HCT116 (cell line): ENCODE measurements around the gene GTF2IRD1. TPM values are rescaled to one million over a fixed set of nuclear protein-coding genes. Genes with fewer than 3 reads are reported as not detected.

ENCODE experiments used
- ATAC-seq: fragments of 200-7000 bp; cut with Tn5 transposase; 2 replicates; pipeline ENCODE4 v1.9.1; 2020; ENCODE audit warnings: mild to moderate bottlenecking, moderate library complexity
- BruUV-seq: library from RNA; stranded (reverse); fragments of 400-500 nt; replicated peaks from 2 replicates; lab custom pipeline; 2021; lab: Mats Ljungman, UMichigan
- CTCF ChIA-PET: fragments of 300-600 bp; sonication (Branson Sonifier 250); formaldehyde crosslinking; loops from one replicate; lab custom pipeline; 2021; ENCODE audit warnings: antibody characterized with exemption; lab: Charles Lee
- POLR2A ChIA-PET: fragments of 300-600, 350-600 bp; sonication (Branson Sonifier 250); formaldehyde crosslinking; loops from one replicate; lab custom pipeline; 2021; ENCODE audit warnings: antibody characterized with exemption; lab: Charles Lee
- RAD21 ChIA-PET, 2 experiments: fragments of 300-600 bp; sonication (Branson Sonifier 250); formaldehyde crosslinking; loops; one replicate each; lab custom pipeline; 2023; ENCODE audit warnings: low total read pairs in 2 of 2; ENCODE audit not compliant: uncharacterized antibody in 2 of 2, unreplicated experiment in 2 of 2, low non-redundant PET in 1 of 2; lab: Charles Lee
- DNase-seq: peaks from one replicate; pipeline ENCODE4 v3.0.0-alpha.2; 2010; ENCODE audit warnings: low read depth, low spot score
- H2AFZ ChIP-seq: fragments of 200-600 bp; shearing (Covaris generic), sonication (generic); 2 replicates; pipeline ENCODE4 v1.6.1; 2017; ENCODE audit warnings: low read depth, mixed run types, mixed read lengths, antibody characterized with exemption, low read length; ENCODE audit not compliant: poor library complexity, severe bottlenecking
- H3K27ac ChIP-seq: 2 replicates; pipeline ENCODE4 v1.5.1; 2012; ENCODE audit warnings: low read depth, low read length
- H3K27me3 ChIP-seq: fragments of 200-600 bp; sonication (generic); 2 replicates; pipeline ENCODE4 v1.6.1; 2016; ENCODE audit warnings: mixed run types, low read length, mixed read lengths; ENCODE audit not compliant: insufficient read depth
- H3K36me3 ChIP-seq, 2 experiments: fragments of 200-500 bp in 1 of 2; fragments of 200-600 bp in 1 of 2; sonication (Bioruptor generic) in 1 of 2; sonication (generic) in 1 of 2; 2 replicates each; pipeline versions ENCODE4 v1.5.1 to v1.6.1; 2014 to 2016; ENCODE audit warnings: low read length in 2 of 2, inconsistent platforms in 1 of 2, mixed read lengths in 1 of 2, mixed run types in 1 of 2; ENCODE audit not compliant: insufficient read depth in 2 of 2, control insufficient read depth in 1 of 2
- H3K4me1 ChIP-seq, 2 experiments: fragments of 200-600 bp in 1 of 2; sonication (generic) in 1 of 2; 2 replicates each; pipeline versions ENCODE4 v1.5.1 to v1.6.1; 2012 to 2017; ENCODE audit warnings: low read length in 2 of 2, inconsistent platforms in 1 of 2, mild to moderate bottlenecking in 1 of 2, mixed read lengths in 1 of 2, mixed run types in 1 of 2, moderate library complexity in 1 of 2; ENCODE audit not compliant: insufficient read depth in 2 of 2, control insufficient read depth in 1 of 2
- H3K4me2 ChIP-seq: fragments of 200-600 bp; sonication (generic); 2 replicates; pipeline ENCODE4 v1.6.1; 2017; ENCODE audit warnings: mixed run types, low read length, mixed read lengths
- H3K4me3 ChIP-seq, 2 experiments: fragments of 200-600 bp in 1 of 2; sonication (generic) in 1 of 2; replicated peaks in 1 of 2; 2 replicates each; pipeline ENCODE4 v1.5.1; 2011 to 2016; ENCODE audit warnings: low read length in 2 of 2, control low read depth in 1 of 2, low read depth in 1 of 2, mild to moderate bottlenecking in 1 of 2, mixed read lengths in 1 of 2, mixed run types in 1 of 2
- H3K79me2 ChIP-seq: fragments of 200-600 bp; sonication (generic); 2 replicates; pipeline ENCODE4 v1.6.1; 2017; ENCODE audit warnings: mild to moderate bottlenecking, mixed run types, low read length, moderate library complexity, mixed read lengths; ENCODE audit not compliant: insufficient read depth
- H3K9ac ChIP-seq: fragments of 200-600 bp; sonication (generic); 2 replicates; pipeline ENCODE4 v1.6.1; 2016; ENCODE audit warnings: low read length, mixed read lengths
- H3K9me2 ChIP-seq: fragments of 200-600 bp; sonication (generic), shearing (Covaris generic); 2 replicates; pipeline ENCODE4 v1.6.1; 2017; ENCODE audit warnings: mixed run types, mild to moderate bottlenecking, moderate library complexity; ENCODE audit not compliant: insufficient read depth
- H3K9me3 ChIP-seq, 2 experiments: fragments of 200-500 bp in 1 of 2; fragments of 200-600 bp in 1 of 2; sonication (Bioruptor generic) in 1 of 2; sonication (generic) in 1 of 2; 2 replicates each; pipeline ENCODE4 v1.6.1; 2014 to 2017; ENCODE audit warnings: low read length in 2 of 2, mixed read lengths in 2 of 2, inconsistent platforms in 1 of 2, low read depth in 1 of 2, mild to moderate bottlenecking in 1 of 2, mixed run types in 1 of 2, moderate library complexity in 1 of 2; ENCODE audit not compliant: control insufficient read depth in 1 of 2, insufficient read depth in 1 of 2
- H4K20me1 ChIP-seq: fragments of 200-600 bp; sonication (generic), shearing (Covaris generic); 2 replicates; pipeline ENCODE4 v1.6.1; 2017; ENCODE audit warnings: mixed run types, mild to moderate bottlenecking, moderate library complexity; ENCODE audit not compliant: insufficient read depth
- CBX3 ChIP-seq: IDR thresholded peaks from 2 replicates; pipeline ENCODE4 v1.6.1; 2012; ENCODE audit warnings: low read depth
- CEBPB ChIP-seq: IDR thresholded peaks from 2 replicates; pipeline ENCODE4 v1.6.1; 2012; ENCODE audit warnings: low read depth
- ELF1 ChIP-seq: IDR thresholded peaks from 2 replicates; pipeline ENCODE4 v1.6.1; 2012; ENCODE audit warnings: low read depth, borderline replicate concordance
- EZH2 ChIP-seq: fragments of 200-600 bp; sonication (generic); IDR thresholded peaks from 2 replicates; pipeline ENCODE4 v1.6.1; 2017; ENCODE audit warnings: antibody characterized with exemption, mixed run types
- EZH2phosphoT487 ChIP-seq: fragments of 200-600 bp; IDR thresholded peaks from 2 replicates; pipeline ENCODE4 v1.6.1; 2018; ENCODE audit warnings: antibody characterized with exemption, borderline replicate concordance
- FOSL1 ChIP-seq: IDR thresholded peaks from 2 replicates; pipeline ENCODE4 v1.6.1; 2012; ENCODE audit warnings: low read depth
- JUND ChIP-seq: IDR thresholded peaks from 2 replicates; pipeline ENCODE4 v1.6.1; 2012
- POLR2AphosphoS5 ChIP-seq: IDR thresholded peaks from 2 replicates; pipeline ENCODE4 v1.6.1; 2011; ENCODE audit warnings: mild to moderate bottlenecking, low read depth, low read length, moderate library complexity
- SIN3A ChIP-seq: IDR thresholded peaks from 2 replicates; pipeline ENCODE4 v1.6.1; 2012; ENCODE audit warnings: low read depth
- SP1 ChIP-seq: IDR thresholded peaks from 2 replicates; pipeline ENCODE4 v1.6.1; 2012; ENCODE audit warnings: low read depth
- TCF7L2 ChIP-seq: IDR thresholded peaks from 2 replicates; pipeline ENCODE4 v1.7.0; 2011; ENCODE audit warnings: borderline replicate concordance, inconsistent platforms; ENCODE audit not compliant: insufficient read depth, insufficient read length; ENCODE audit errors: extremely low read depth
- YY1 ChIP-seq: IDR thresholded peaks from 2 replicates; pipeline ENCODE4 v1.6.1; 2011; ENCODE audit warnings: low read length, low read depth, moderate library complexity, mild to moderate bottlenecking; ENCODE audit not compliant: insufficient replicate concordance; ENCODE audit errors: extremely low read depth
- ZFX ChIP-seq: fragments of 450-650 bp; IDR thresholded peaks from 2 replicates; pipeline ENCODE4 v1.6.1; 2017
- ZNF274 ChIP-seq: fragments of 200-500 bp; sonication (Bioruptor generic); IDR thresholded peaks from 2 replicates; pipeline ENCODE4 v1.6.1; 2014; ENCODE audit warnings: mild to moderate bottlenecking, low read depth, low read length, inconsistent platforms
- intact Hi-C: fragments of 100-400 bp; cut with micrococcal nuclease; formaldehyde crosslinking; loops from 2 replicates; pipeline ENCODE4 v1.10.0; 2022
- total RNA-seq: library from RNA; stranded (reverse); gene quantifications from one replicate; pipeline ENCODE4 v1.2.1, GENCODE V29; 2021; ENCODE audit not compliant: unreplicated experiment
- TF ChIP-seq, protein P1 (sequence below): IDR thresholded peaks from 2 replicates; pipeline ENCODE4 v1.6.1; 2011; ENCODE audit warnings: mild to moderate bottlenecking, low read length, moderate library complexity; ENCODE audit not compliant: insufficient replicate concordance; ENCODE audit errors: extremely low read depth
- TF ChIP-seq, protein P2 (sequence below), 3 experiments: fragments of 200-600 bp in 1 of 3; sonication (generic) in 1 of 3; IDR thresholded peaks in 2 of 3; conservative IDR thresholded peaks in 1 of 3; 2 replicates each; pipeline ENCODE4 v1.5.1; 2012 to 2017; ENCODE audit warnings: low read depth in 2 of 3, low read length in 2 of 3, antibody characterized with exemption in 1 of 3, borderline replicate concordance in 1 of 3, control low read depth in 1 of 3, mild to moderate bottlenecking in 1 of 3, mixed read lengths in 1 of 3, mixed run types in 1 of 3, moderate library complexity in 1 of 3; ENCODE audit not compliant: insufficient read depth in 1 of 3
- TF ChIP-seq, protein P3 (sequence below): IDR thresholded peaks from 2 replicates; pipeline ENCODE4 v1.6.1; 2012

The GTF2IRD1 gene
- total RNA-seq, 1 experiment from 2014 or later: 34.5 TPM

DNA sequence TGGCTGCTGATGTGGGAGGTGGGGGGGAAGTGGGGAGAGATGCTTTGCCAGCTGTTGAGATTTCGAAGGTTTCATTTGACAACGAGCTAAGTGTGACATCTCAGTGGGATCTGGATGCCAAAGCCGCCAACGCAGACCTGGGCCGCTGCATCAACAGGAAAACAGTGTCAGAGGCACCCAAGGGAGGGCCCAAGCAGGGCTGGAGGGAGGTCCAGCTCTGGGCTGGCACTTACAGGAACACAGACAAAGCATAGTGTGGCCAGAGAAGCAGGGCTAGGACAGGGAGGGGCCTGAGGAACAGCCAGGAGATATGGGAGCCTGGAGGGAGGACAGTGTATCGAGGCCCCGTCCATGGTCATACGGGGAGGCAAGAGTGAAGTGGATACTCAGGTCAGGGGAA lies 73.1 kb downstream of the GTF2IRD1 start:
- CTCF ChIA-PET: no interaction called here
- BruUV-seq: no TSS peak
- no peak for ATAC-seq
- Histone ChIP-seq H3K79me2 (no peaks in the 10 kb centered on the region), H3K9ac (no peak overlapping the region), H4K20me1 (no peaks in the 10 kb centered on the region), H3K36me3 (peaks cover 3 to 7% of the 10 kb centered on the region in 2 experiments; a peak in 2 of 4 replicates), H3K4me2 (no peak overlapping the region), H3K9me2 (no peaks in the 10 kb centered on the region), H3K27me3 (no peaks in the 10 kb centered on the region), H3K9me3 (peaks cover 0 to 5% of the 10 kb centered on the region in 2 experiments; a peak in 1 of 4 replicates), H3K27ac (no peak overlapping the region), H3K4me3 (no peak overlapping the region), H3K4me1 (peaks cover 0 to 3% of the 10 kb centered on the region in 2 experiments; a peak in 1 of 4 replicates), H2AFZ (no peak overlapping the region)
- POLR2A ChIA-PET: no interaction called here
- intact Hi-C loops: no loop called here
- RAD21 ChIA-PET: no interaction called here
- TF ChIP-seq EZH2phosphoT487 (no peak), YY1 (no peak), SP1 (no peak), CEBPB (no peak), SIN3A (no peak), ELF1 (no peak), ZFX (no peak), ZNF274 (no peak), EZH2 (no peak), TCF7L2 (no peak), JUND (no peak), FOSL1 (no peak), CBX3 (no peak), POLR2AphosphoS5 (no peak)
- TF ChIP-seq, protein P1, sequence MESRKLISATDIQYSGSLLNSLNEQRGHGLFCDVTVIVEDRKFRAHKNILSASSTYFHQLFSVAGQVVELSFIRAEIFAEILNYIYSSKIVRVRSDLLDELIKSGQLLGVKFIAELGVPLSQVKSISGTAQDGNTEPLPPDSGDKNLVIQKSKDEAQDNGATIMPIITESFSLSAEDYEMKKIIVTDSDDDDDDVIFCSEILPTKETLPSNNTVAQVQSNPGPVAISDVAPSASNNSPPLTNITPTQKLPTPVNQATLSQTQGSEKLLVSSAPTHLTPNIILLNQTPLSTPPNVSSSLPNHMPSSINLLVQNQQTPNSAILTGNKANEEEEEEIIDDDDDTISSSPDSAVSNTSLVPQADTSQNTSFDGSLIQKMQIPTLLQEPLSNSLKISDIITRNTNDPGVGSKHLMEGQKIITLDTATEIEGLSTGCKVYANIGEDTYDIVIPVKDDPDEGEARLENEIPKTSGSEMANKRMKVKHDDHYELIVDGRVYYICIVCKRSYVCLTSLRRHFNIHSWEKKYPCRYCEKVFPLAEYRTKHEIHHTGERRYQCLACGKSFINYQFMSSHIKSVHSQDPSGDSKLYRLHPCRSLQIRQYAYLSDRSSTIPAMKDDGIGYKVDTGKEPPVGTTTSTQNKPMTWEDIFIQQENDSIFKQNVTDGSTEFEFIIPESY: no peak
- TF ChIP-seq, protein P2, sequence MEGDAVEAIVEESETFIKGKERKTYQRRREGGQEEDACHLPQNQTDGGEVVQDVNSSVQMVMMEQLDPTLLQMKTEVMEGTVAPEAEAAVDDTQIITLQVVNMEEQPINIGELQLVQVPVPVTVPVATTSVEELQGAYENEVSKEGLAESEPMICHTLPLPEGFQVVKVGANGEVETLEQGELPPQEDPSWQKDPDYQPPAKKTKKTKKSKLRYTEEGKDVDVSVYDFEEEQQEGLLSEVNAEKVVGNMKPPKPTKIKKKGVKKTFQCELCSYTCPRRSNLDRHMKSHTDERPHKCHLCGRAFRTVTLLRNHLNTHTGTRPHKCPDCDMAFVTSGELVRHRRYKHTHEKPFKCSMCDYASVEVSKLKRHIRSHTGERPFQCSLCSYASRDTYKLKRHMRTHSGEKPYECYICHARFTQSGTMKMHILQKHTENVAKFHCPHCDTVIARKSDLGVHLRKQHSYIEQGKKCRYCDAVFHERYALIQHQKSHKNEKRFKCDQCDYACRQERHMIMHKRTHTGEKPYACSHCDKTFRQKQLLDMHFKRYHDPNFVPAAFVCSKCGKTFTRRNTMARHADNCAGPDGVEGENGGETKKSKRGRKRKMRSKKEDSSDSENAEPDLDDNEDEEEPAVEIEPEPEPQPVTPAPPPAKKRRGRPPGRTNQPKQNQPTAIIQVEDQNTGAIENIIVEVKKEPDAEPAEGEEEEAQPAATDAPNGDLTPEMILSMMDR (IDR thresholded peaks at IDR 0.05 in 2 of 3, conservative IDR thresholded peaks at IDR 0.05 in 1 of 3; ENCODE audit: borderline replicate concordance in 1 of 3, insufficient read depth in 1 of 3, low read depth in 2 of 3, low read length in 2 of 3): no peak
- TF ChIP-seq, protein P3, sequence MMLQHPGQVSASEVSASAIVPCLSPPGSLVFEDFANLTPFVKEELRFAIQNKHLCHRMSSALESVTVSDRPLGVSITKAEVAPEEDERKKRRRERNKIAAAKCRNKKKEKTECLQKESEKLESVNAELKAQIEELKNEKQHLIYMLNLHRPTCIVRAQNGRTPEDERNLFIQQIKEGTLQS: no peak
- DNase-seq: no peak
